Liver (tissue), 9 donors: ENCODE data around the gene YDJC. TPM values are rescaled to one million over a fixed set of nuclear protein-coding genes. Genes with fewer than 3 reads are reported as not detected.

Source experiments
- DNase-seq: peaks from one replicate; pipeline ENCODE4 v3.0.0-alpha.2; 2017; ENCODE audit warnings: low spot score
- H3K27ac ChIP-seq, 2 donors: one replicate each; pipeline ENCODE4 v1.7.0; 2013; ENCODE audit warnings: inconsistent platforms in 2 of 2, low read length in 2 of 2, control low read depth in 1 of 2, low read depth in 1 of 2, mild to moderate bottlenecking in 1 of 2
- H3K27me3 ChIP-seq, 4 donors: one replicate each; pipeline versions ENCODE4 v1.6.1 to v1.7.0; 2013; ENCODE audit warnings: low read length in 3 of 4, inconsistent platforms in 1 of 4, mild to moderate bottlenecking in 1 of 4, moderate library complexity in 1 of 4; ENCODE audit not compliant: control insufficient read depth in 4 of 4, insufficient read depth in 4 of 4
- H3K36me3 ChIP-seq, 4 donors: one replicate each; pipeline versions ENCODE4 v1.6.1 to v1.7.0; 2013; ENCODE audit warnings: low read length in 3 of 4, mild to moderate bottlenecking in 3 of 4, low read depth in 1 of 4, moderate library complexity in 1 of 4; ENCODE audit not compliant: control insufficient read depth in 4 of 4, insufficient read depth in 3 of 4
- H3K4me1 ChIP-seq, 4 donors: one replicate each; pipeline versions ENCODE4 v1.6.1 to v1.7.0; 2013; ENCODE audit warnings: low read length in 3 of 4, mild to moderate bottlenecking in 3 of 4, moderate library complexity in 1 of 4; ENCODE audit not compliant: control insufficient read depth in 4 of 4, insufficient read depth in 4 of 4
- H3K4me3 ChIP-seq, 3 donors: one replicate each; pipeline versions ENCODE4 v1.6.1 to v1.7.0; 2013; ENCODE audit warnings: low read length in 3 of 3, control low read depth in 1 of 3, low read depth in 1 of 3, mild to moderate bottlenecking in 1 of 3
- H3K9ac ChIP-seq, 2 donors: one replicate each; pipeline ENCODE4 v1.7.0; 2013; ENCODE audit warnings: low read length in 2 of 2, mild to moderate bottlenecking in 2 of 2, moderate library complexity in 2 of 2, control low read depth in 1 of 2, low read depth in 1 of 2
- H3K9me3 ChIP-seq, 4 donors: one replicate each; pipeline versions ENCODE4 v1.6.1 to v1.7.0; 2013; ENCODE audit warnings: low read length in 3 of 4; ENCODE audit not compliant: control insufficient read depth in 4 of 4
- EGR1 ChIP-seq, 2 donors: IDR thresholded peaks; 2 replicates each; pipeline ENCODE4 v1.6.1; 2016 to 2018; ENCODE audit warnings: antibody characterized with exemption in 2 of 2, low read depth in 2 of 2
- GABPA ChIP-seq, 2 donors: IDR thresholded peaks in 1 of 2; conservative IDR thresholded peaks in 1 of 2; 2 replicates each; pipeline ENCODE4 v1.6.1; 2016; ENCODE audit warnings: antibody characterized with exemption in 2 of 2, mild to moderate bottlenecking in 1 of 2, moderate library complexity in 1 of 2
- NR2F2 ChIP-seq: IDR thresholded peaks from 2 replicates; pipeline ENCODE4 v1.6.1; 2016; ENCODE audit warnings: antibody characterized with exemption
- SP1 ChIP-seq: IDR thresholded peaks from 2 replicates; pipeline ENCODE4 v1.6.1; 2018; ENCODE audit warnings: antibody characterized with exemption, mild to moderate bottlenecking
- TAF1 ChIP-seq: conservative IDR thresholded peaks from 2 replicates; pipeline ENCODE4 v1.6.1; 2016; ENCODE audit warnings: antibody characterized with exemption, mild to moderate bottlenecking
- YY1 ChIP-seq: IDR thresholded peaks from 2 replicates; pipeline ENCODE4 v1.6.1; 2016; ENCODE audit warnings: antibody characterized with exemption, mild to moderate bottlenecking
- WGBS: extraction: QIAGEN DNeasy Blood & Tissue Kit; methylation state at CpG from one replicate; pipeline ENCODE4 v1.1.7; 2013; 5-methylcytosine and 5-hydroxymethylcytosine counted together
- polyA plus RNA-seq, 2 donors: library from polyadenylated mRNA; stranded (reverse) in 1 of 2; unstranded in 1 of 2; fragments of 200-250 nt in 1 of 2; fragments of >200 nt in 1 of 2; fragmentation: Nextera tagmentation in 1 of 2; extraction: Ambion mirVana in 1 of 2; gene quantifications; one replicate each; pipeline versions ENCODE4 v1.2.1 to v1.2.3, GENCODE V29; 2013 to 2015
- total RNA-seq, 2 donors: library from RNA; depleted of rRNA; stranded (reverse); fragments of >200 nt; gene quantifications; one replicate each; pipeline ENCODE4 v1.2.3, GENCODE V29; 2014
- TF ChIP-seq, protein P1 (sequence below): IDR thresholded peaks from 2 replicates; pipeline ENCODE4 v1.6.1; 2016; ENCODE audit warnings: antibody characterized with exemption
- TF ChIP-seq, protein P2 (sequence below): IDR thresholded peaks from 2 replicates; pipeline ENCODE4 v1.6.1; 2016; ENCODE audit warnings: antibody characterized with exemption
- donor health status: healthy.
- donor health status: healthy.
- donor health status: healthy.
- donor health status: healthy.
- donor health status: healthy.

Gene YDJC
- total and polyA plus RNA-seq, 4 donors, result 8.0 to 18.7 (median 8.3) TPM

DNA sequence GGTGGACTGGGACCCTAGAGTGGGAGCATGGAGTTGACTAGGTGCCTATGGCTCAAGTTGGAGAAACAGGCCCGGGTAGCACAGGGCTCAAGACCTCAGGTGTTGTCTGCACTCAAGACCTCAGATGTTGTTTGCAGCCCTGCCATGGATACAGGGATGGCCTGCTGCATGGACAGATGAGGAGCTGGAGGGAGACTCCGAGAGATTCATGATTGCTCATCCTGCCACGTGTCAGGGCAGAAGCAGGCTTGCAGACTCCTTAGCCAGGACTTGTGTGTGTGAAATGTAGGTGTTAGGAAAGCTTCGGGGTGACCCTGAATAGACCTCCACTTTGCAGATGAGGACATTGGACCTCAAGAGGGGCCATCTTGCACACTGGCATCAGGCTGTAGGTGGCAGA is 3.7 kb upstream of the YDJC start:
- H3K27ac ChIP-seq, result no peak overlapping the region
- H3K4me3 ChIP-seq, result no peak overlapping the region
- TF ChIP-seq GABPA (IDR thresholded peaks at IDR 0.05 in 1 of 2, conservative IDR thresholded peaks at IDR 0.05 in 1 of 2), result no peak
- no peak for TF ChIP-seq SP1
- TF ChIP-seq, protein P1, sequence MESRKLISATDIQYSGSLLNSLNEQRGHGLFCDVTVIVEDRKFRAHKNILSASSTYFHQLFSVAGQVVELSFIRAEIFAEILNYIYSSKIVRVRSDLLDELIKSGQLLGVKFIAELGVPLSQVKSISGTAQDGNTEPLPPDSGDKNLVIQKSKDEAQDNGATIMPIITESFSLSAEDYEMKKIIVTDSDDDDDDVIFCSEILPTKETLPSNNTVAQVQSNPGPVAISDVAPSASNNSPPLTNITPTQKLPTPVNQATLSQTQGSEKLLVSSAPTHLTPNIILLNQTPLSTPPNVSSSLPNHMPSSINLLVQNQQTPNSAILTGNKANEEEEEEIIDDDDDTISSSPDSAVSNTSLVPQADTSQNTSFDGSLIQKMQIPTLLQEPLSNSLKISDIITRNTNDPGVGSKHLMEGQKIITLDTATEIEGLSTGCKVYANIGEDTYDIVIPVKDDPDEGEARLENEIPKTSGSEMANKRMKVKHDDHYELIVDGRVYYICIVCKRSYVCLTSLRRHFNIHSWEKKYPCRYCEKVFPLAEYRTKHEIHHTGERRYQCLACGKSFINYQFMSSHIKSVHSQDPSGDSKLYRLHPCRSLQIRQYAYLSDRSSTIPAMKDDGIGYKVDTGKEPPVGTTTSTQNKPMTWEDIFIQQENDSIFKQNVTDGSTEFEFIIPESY, result no peak
- WGBS, result 96% methylated on average over 4 of the region's 4 CpGs
- H3K36me3 ChIP-seq, result no peaks in the 10 kb centered on the region
- H3K9ac ChIP-seq, result no peak overlapping the region
- no peaks in the 10 kb centered on the region for H3K27me3 ChIP-seq
- no peaks in the 10 kb centered on the region for H3K9me3 ChIP-seq
- no peak for DNase-seq
- peaks cover 0 to 11% (median 8%) of the 10 kb centered on the region in 4 donors for H3K4me1 ChIP-seq

DNA sequence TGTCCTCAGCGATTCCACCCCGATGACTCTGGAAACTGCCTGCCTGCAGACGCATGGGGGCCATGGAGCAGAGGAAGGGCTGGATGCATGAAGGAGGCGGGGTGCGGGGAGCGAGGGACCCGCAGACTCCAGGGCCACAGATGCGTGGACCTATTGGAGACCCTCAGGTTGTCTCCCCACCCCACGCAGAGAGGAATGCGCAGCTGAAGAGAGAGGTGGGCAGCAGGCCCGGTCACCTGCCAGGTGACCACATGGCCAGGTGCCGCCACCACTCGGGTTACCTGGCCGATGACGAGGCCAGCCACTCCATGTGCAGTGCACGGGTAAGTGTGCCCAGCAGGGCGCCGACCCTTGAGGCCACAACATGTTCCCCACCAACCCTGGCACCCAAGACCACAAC is 3.1 kb upstream of the YDJC start:
- no peaks in the 10 kb centered on the region for H3K9me3 ChIP-seq
- DNase-seq, result no peak
- H3K4me3 ChIP-seq, result no peak overlapping the region
- no peak overlapping the region for H3K27ac ChIP-seq
- no peaks in the 10 kb centered on the region for H3K27me3 ChIP-seq
- H3K4me1 ChIP-seq, result peaks cover 0 to 12% (median 8%) of the 10 kb centered on the region in 4 donors
- TF ChIP-seq, protein P2, sequence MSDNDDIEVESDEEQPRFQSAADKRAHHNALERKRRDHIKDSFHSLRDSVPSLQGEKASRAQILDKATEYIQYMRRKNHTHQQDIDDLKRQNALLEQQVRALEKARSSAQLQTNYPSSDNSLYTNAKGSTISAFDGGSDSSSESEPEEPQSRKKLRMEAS, result no peak
- TF ChIP-seq EGR1 (IDR thresholded peaks at IDR 0.05; ENCODE audit: low read depth in 2 of 2), result no peak
- H3K9ac ChIP-seq, result no peak overlapping the region
- peaks cover 0 to 4% (median 0%) of the 10 kb centered on the region in 4 donors for H3K36me3 ChIP-seq
- 98% methylated on average over 18 of the region's 18 CpGs for WGBS

DNA sequence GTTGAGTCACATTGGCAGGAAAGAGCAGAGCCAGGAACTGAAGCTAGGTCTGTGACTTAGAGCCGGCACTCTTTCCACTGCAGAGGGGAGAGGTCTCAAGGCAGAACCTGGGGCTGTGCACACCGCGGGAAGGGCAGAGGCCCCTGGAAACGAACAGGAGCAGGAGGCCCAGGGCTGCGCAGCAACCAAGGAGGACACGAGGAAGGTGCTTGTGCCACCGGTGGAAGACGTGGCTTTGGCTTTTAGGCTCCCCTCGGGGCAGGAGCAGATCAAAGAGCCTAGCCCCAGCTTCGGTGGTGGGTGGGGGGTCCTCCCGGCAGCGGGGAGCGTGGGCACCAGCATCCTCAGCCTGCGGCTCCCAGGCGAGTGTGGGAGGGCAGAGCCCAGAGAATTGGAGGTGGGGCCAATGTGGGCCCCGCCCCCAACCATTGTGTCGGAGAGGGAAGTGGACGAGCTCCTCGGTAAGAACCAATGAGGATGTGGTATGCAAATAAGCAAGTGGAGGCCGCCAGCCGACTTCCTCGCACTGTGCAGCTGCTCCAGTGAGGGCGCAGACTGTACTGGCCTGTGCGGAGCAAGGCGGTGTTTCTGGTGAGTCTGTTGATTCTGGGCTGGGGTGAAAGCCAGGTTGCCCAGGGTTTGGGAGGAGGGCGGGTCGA is 2.5 kb upstream of the YDJC start, which contains the start of gene CCDC116:
TSS of gene CCDC116 (plus strand) at position 524 of the 659 bp plus-strand sequence. CDS start 422 bp downstream, outside the sequence.
- H3K9me3 ChIP-seq, result no peaks in the 10 kb centered on the region
- H3K27me3 ChIP-seq, result no peaks in the 10 kb centered on the region
- H3K9ac ChIP-seq, result no peak within 1 kb of the TSS
- DNase-seq, result no peak
- WGBS, result 89% methylated on average over 27 of the region's 27 CpGs
- H3K4me3 ChIP-seq, result no peak within 1 kb of the TSS
- H3K27ac ChIP-seq, result no peak within 1 kb of the TSS
- no peak for TF ChIP-seq NR2F2
- no peak for TF ChIP-seq TAF1
- TF ChIP-seq YY1, result no peak
- peaks cover 0 to 4% (median 0%) of the 10 kb centered on the region in 4 donors for H3K36me3 ChIP-seq
- peaks cover 0 to 12% (median 8%) of the 10 kb centered on the region in 4 donors for H3K4me1 ChIP-seq

DNA sequence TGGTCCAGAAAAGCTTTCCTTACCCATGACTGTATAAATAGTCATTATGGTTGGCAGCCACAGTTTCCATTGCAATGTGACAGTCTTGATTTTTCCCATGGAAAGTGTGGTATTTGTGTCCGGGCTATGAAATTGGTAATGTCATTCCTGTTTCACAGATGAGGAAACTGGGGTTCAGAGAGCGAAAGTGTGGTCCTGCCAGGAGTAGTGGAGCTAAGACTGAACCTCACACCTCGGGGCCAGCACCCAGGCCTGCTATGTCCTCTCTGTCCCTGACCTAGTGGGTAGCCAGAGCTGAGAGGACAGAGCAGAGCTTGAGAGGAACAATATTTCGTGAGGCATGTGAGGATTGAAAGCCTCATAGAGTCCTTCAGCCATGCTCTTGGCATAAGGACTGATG is 1.2 kb upstream of the YDJC start:
- Histone ChIP-seq H3K27me3 (no peaks in the 10 kb centered on the region), H3K36me3 (peaks cover 0 to 4% (median 0%) of the 10 kb centered on the region in 4 donors), H3K4me1 (peaks cover 0 to 12% (median 8%) of the 10 kb centered on the region in 4 donors), H3K9ac (no peak overlapping the region), H3K9me3 (no peaks in the 10 kb centered on the region), H3K4me3 (no peak overlapping the region), H3K27ac (no peak overlapping the region)
- TF ChIP-seq, protein P2, result no peak
- no peak for DNase-seq
- WGBS, result 92% methylated on average over 4 of the region's 4 CpGs
